ENCODE data around the gene MYO9B.
"Not testable (repeated sequence)": the region's sequence is repeated elsewhere in the genome, so short reads cannot be mapped to it uniquely, and the experiment has no call there.

Gene MYO9B

DNA sequence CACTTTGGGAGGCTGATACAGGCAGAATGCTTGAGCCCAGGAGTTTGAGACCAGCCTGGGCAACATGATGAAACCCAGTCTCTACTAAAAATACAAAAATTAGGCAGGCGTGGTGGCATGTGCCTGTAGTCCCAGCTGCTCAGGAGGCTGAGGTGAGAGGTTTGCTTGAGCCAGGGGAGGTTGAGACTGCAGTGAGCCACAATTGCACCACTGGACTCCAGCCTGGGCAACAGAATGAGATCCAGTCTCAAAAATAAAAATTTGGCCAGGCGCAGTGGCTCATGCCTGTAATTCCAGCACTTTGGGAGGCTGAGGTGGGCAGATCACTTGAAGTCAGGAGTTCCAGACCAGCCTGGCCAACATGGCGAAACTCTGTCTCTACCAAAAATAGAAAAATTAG is 19.1 kb downstream of the MYO9B start:
- DNase-seq = not testable (repeated sequence)

DNA sequence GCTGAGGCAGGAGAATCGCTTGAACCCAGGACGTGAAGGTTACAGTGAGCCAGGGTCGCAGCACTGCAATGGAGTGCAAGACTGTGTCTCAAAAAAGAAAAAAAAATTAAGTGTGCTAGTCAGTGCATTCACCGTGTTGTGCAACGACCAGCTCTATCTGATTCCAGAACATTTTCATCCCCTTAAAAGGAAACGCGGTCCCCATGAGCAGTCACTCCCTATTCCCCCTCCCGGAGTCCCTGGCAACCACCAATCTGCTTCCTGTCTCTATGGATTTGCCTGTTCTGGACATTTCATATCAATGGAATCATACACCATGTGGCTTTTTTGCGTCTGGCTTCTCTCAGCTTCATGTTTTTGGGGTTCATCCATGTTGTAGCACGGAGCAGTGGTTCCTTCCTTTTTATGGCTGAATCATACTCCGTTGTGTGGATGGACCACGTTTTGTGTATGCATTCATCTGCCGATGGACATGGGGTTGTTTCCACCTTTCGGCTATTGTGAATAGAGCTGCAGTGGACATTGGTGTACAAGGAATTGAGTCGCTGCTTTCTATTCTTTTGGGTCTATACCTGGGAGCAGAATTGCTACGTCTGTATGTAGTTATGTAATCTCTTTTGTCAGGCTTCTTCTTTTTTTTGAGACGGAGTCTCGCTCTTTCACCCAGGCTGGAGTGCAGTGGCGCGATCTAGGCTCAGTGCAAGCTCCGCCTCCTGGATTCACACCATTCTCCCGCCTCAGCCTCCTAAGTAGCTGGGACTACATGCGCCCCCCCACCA is 19.8 kb downstream of the MYO9B start:
- DNase-seq = no peak

DNA sequence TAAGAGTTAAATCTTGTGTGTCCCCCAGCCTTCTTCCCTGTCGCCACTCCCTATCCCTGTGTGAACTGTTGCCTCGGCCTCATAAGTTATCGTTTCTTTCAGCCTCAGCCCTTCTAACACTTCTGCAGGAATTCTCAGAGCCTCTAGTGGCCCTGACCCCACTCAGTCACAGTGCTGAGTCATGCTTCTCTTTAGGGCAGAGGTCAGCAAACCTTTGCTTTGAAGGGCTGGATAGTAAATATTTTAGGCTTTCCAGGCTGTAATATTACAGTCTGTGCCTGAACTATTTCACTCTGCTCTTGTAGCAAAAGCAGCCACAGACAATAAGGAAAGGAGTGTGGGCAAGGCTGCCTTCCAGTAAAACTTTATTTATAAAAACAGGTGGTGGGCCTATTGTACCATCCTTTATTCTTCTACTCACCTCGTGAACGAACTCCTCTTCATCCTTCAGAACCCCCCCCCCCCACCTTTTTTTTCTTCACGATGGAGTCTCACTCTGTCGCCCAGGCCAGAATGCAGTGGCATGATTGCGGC is 22.1 kb downstream of the MYO9B start:
- DNase-seq = no peak

DNA sequence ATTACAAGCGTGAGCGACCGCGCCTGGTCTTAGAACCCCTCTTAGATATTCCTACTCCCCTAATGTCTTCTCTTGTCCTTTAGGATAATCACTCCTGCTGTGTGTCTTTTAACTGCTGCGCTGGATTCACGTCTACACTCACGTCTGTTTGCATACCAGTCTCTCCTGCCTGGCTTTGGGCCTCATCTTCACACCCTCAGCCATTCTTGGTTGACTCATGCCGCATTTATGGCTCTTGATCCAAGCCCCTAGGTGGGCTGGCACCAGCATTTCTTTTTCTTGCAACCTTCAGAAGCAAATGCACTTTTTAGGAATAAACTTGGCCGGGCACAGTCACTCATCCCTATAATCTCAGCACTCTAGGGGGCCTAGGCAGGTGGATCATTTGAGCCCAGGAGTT is 22.7 kb downstream of the MYO9B start:
- DNase-seq = no peak

DNA sequence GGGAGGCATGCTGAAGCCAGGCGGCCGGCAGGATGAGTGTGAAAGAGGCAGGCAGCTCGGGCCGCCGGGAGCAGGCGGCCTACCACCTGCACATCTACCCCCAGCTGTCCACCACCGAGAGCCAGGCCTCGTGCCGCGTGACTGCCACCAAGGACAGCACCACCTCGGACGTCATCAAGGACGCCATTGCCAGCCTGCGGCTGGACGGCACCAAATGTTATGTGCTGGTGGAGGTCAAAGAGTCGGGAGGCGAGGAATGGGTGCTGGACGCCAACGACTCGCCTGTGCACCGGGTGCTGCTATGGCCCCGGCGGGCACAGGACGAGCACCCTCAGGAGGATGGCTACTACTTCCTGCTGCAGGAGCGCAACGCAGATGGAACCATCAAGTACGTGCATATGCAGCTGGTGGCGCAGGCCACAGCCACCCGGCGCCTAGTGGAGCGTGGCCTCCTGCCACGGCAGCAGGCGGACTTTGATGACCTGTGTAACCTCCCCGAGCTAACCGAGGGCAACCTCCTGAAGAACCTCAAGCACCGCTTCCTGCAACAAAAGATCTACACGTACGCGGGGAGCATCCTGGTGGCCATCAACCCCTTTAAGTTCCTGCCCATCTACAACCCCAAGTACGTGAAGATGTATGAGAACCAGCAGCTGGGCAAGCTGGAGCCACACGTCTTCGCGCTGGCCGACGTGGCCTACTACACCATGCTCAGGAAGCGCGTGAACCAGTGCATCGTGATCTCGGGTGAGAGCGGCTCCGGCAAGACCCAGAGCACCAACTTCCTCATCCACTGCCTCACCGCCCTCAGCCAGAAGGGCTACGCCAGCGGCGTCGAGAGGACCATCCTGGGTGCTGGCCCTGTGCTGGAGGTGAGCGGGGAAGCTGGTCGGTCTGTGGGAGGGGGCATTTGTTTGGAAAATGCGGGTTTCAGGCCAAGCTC is 26.4 kb downstream of the MYO9B start:
- no peak for DNase-seq

DNA sequence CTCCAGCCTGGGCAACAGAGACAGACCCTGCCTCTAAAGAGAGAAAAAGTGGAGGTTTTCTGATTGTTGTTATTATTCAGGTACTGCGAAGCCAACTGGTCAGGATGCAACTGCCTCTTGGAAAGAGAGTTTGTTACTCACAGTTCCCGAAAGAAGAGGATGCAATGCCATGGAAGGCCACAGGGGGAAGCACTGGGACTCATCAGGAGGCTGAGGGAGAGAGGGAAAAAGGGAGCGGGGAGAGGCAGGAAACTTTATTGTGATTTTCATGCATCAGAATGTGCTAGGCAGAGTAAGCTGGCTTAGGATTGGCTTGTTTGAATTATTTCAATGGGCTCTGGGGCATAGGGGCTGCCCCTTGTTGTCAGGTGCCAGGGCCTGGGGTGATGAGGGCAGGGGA is 27.6 kb downstream of the MYO9B start:
- DNase-seq = no peak

DNA sequence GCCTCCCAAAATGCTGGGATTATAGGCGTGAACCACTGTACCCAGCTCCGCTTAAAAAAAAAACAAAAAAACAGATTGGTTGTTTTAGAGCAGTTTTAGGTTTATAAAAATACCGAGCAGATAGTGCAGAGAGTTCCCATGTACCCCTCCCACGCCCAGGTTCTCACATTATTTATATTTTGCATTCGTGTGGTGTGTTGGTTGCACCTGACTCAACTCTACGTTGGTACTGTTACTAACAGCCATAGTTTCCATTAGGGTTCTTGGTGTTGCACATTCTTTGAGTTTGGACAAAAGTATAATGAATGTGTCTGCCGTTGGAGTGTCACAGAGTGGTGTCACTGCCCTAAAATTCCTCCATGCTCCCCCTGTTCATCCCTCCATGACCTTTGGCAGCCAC is 29.1 kb downstream of the MYO9B start:
- DNase-seq = no peak

DNA sequence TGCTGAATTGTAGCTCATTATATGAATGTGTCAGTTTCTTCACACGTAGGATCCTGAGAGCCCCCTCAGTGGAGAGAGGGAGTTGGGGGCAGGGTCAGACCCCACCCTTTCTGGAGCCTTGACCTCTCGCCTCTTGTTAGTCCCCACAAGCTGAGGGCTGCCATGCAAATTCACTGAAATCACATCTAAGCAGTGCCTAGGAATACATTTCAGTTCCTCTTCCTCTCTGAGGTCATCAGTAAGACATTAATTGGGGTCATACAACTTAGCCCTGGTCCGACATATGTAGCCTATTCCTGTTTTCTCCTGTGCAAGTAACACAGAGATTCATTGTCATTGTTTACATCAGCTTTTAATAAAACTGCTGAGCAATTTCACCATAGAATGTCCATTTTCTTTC is 30.0 kb downstream of the MYO9B start:
- no peak for DNase-seq

DNA sequence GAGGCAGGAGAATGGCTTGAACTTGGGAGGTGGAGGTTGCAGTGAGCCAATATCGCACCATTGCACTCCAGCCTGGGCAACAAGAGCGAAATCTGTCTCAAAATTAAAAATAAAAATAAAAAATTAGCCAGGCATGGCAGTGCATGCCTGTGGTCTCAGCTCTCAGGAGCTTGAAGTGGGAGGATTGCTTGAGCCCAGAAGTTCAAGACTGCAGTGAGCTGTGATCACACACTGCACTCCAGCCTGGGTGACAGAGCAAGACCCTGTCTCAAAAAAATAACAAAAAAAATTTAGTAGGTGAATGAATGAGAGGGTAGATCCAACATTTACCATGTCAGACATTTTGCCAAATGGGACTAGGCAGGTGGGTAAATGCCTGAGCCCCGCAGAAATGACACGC is 31.4 kb downstream of the MYO9B start:
- not testable (repeated sequence) for DNase-seq

DNA sequence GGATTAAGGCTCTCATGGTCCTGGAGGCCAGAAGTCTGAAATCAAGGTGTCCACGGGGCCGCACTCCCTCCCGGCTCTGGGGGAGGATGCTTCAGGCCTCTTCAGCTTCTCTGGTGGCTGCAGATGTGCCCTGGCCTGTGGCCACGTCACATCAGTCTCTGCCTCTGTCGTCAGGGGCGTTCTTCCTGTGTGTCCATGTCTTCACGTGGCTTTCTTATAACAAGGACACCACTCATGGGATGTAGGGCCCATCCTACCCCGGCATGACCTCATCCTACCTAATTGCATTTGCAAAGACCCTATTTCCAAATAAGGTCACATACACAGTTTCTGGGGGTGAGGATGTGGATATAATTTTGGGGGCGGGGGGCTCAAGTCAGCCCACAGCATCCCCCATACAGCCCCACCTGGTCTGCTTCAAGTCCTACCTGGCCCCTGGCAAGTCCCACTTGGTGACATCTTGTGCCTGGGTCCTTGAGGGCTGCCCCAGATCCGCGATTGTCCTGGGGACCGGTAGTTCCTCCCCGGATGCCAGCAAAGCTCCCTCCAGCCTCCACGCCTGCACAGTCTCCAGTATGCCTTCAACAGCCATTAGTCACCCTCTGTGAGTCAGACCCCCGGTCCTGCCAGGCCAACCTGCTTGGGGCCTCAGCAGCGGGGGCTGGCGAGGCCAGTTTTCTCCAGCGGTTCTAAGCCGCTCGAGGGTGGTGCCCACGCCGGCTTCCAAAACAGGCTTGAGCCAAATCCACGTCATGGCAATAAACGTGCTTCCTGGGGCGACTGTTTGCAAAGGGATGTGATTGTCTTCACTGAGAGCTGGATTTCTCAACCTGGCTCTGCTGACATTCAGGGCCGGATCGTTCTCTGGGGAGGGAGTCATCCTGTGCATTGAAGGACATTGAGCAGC is 32.2 kb downstream of the MYO9B start:
- DNase-seq = no peak

DNA sequence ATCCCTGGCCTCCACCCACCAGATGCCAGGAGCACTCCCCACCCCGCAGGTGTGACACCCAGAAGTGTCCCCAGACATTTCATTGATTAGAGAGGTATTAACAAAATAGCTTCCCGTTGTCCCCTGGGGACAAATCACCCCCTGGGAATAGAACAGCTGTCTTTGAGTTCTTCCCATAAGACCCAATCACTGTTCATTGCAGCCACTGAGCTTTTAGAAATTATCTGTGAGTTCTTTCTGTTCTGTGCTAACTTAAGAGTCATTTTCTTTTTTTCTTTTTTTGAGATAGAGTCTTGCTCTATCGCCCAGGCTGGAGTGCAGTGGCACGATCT is 32.8 kb downstream of the MYO9B start:
- no peak for DNase-seq

DNA sequence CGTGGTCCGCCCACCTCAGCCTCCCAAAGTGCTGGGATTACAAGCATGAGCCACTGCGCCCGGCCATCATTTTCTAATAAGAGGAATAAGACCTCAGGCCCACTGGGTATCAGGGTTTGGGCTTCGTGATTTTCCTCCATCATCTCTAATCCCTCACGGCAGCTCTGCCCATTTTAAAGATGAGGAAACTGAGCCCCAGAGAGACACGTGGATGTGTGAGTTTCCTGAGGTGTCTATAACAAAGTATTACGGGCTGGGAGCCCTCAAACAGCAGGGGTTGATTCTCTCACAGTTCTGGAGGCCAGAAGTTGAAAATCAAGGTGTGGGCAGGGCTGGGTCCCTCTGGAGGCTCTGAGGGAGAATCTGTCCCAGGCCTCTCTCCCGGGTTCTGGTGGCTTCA is 33.7 kb downstream of the MYO9B start:
- no peak for DNase-seq

DNA sequence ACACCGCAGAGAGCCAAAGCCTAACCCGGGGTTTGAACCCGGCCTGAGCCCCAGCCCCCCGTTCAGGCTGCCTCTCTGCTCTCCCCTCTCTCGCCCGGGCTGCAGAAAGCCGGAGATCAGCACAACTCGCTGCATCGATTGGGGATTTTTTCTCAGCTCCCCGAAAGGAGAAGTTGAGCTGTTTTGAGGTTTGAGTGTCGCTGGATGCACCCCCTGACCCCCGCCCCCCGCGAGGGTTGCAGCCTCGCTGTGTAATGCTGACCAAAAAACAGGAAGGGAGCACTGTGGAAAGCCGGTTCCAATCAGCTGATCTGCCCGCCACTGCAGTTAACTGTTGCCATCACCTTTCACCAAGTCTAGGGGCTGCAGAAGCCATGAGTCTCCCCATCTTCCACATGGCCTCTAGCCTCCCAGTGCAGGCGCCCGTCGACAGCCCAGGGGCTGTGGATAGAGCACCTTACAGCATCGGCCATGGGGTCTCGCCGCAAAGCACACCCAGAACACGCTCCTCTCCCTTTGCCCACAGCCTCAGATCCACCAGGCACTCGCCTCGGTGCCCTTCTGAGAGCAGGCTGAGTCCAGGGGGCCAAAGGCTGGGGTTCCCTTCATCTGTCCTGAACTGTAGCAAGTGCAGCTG is 34.5 kb downstream of the MYO9B start:
- no peak for DNase-seq

DNA sequence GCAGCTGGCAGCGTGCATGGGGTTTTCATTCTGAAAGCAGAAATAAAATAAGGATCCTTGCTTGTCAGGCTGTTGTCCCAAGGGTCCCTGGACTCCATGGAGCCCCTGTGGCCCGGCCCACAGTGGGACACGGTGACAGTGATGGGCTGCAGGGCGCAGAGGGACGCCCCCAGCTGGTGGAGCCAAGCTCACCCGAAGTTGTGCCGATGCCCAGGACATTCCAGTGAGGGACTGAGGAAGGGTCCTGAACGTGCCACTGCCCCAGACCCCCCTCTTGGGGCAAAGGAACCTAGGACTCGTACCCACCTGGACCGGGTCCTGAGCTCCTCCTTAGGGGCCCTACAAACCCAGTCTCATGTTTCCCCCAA is 35.0 kb downstream of the MYO9B start:
- DNase-seq = no peak

DNA sequence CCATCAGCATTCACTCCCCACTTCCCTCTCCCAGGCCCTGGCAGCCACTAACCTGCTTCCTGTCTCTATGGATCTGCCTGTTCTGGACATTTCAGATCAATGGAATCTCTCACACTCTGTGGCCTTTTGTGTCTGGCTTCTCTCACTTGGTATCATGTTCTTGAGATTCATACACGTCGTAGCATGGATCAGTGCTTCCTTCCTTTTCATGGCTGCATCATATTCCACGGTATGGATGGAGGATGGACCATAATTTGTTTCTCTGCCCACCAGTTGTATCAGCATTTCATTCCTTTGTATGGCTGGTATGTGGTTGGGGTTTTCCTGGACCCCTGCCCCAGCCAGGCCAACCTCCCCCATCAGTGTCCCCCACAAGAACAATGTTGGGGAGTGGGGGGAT is 36.2 kb downstream of the MYO9B start:
- no peak for DNase-seq

DNA sequence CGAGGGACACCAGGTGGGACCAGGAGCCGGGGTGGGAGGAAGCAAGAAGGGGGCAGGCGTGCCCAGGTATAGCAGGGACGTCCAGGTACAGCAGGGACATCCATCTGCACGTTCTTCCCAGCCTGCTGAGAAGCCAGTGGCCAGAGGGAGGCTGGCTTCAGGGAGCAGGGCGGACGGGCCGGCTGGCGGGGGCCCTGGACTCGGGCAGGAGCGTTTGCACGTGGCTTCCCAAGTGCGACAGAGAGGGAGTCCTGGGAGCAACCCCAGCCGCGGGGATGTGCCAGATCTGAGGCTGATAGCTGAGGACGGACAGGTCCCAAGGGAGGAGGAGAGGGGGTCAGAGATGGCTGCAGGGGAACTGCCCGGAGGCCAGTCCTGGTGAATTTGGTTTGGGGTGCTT is 36.7 kb downstream of the MYO9B start:
- DNase-seq = no peak

DNA sequence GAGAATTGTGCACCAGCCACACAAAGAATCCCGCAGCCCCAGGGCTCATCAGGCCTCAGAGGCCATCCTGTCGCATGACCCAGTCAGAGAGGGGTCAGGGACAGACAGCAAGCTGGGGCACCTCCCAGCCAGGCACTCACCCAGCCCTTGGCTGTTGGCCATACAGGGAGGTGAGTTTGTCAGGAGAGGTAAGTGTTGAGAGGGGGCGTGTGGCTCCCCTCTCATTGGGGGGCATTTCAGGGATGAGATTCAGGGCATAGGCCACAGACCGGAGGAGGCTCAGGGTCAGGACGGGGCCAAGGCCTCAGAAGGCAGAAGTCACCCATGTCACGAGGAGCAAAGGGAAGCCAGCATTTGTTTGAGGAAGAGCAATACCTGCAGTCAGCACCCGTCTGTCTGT is 37.1 kb downstream of the MYO9B start:
- DNase-seq = no peak

DNA sequence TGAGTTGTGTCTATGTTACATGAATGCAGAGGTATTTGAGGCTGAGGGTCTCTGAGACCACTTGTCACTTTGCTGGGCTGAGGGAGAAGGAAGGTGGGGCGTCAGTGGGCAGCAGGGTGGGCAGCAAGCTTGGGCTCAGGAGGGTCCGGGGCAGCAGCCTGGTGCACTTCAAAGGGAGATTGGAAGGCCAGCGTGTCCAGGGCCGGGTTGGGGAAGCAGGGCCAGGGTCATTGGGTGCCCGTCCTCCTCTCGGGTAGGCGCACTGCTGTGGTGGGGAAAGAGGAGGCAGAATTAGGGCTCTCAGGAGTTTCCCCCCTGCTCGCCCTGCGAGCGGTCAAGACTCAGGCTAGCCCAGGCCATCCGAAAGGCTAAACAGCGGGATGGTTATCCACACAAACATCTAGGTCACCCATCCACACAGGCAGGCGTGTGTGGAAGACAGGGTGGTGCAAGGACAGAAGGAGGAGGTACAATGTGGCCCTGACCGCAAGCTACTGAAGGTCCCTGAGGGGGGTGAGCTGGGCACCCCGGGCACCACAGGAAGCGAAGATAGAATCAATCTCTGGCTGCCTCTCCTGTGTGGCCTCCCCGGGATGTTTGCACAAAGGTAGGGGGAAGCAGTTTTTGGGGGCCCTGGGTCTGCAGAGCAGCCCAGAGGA is 37.7 kb downstream of the MYO9B start:
- no peak for DNase-seq

DNA sequence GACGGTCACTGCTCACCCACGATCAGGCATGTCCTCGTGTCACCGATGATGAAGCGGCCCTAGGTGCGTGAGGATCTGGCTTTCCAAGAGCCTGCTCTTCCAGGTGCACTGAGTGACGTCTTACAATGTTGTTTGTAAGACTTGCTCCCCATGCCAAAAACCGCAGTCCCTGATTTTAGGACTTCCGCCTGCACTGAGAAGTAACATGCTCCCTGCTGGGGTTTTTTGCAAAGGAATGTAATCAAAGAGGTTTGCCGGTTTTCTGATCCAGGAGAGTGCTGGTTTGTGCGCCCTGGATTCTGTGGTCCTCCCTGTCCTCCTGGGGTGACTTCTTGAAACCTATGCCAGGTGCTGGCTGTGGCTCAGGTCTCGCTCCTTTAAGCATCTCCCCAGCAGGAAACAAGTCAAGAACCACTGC is 38.8 kb downstream of the MYO9B start:
- no peak for DNase-seq

DNA sequence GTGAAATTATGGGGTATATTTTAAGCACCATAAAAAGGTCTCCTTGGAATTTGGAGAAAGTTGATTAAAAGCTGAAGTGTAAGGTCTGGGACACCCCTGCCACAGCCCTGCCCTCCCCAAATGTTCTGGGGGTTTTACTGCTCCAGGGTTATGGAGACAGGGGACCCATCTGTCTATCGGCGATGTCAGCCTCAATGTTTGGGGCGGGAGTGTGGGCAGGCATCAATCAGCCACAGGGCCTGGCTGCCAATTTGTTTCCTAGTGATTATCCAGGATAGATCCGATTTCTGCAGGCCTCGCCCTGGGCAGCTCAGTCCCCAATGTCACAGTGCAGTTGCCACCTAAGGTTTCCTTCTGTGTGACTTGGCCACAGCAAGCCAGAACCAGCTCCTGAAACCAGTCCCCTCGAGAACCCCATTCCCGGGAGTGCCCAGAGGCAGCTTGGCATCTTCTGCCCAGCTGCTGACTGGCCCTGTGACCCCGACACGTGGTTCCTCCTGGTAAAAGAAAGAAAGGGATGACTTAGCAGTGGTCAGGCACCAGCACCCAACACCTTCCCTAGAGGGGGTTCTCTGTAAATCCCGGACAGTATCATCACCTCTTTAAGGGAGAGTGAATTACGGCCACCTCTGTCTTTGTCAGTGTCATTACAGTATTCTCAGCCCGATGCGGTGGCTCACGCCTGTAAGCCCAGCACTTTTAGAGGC is 41.6 kb downstream of the MYO9B start:
- DNase-seq = no peak

DNA sequence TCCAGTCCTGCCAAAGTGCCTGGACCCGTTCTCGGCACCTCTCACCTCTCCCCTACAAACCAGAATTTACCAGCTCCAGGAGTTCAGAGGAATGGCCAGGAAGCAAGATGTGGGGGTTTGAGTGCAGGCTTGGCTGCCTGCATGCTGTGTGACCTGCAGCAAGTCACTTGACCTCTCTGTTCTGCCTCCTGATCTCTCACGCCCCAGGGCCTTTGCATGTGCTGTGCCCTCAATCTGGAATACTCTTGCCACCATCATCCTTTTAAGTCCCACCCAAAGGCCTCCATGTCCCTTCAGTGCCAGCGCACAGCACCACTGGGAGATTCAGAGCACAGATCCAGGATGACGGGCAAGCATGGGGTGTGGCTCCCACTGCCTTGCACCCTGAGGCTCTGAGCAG is 43.4 kb downstream of the MYO9B start:
- DNase-seq = no peak
